ENCODE measurements around the gene MILR1. TPM values are rescaled to one million over a fixed set of nuclear protein-coding genes. Genes with fewer than 3 reads are reported as not detected.
A peak's percentile ranks its signal among the peaks of the same experiment; 100 is the strongest.
"Not testable (repeated sequence)": the region's sequence is repeated elsewhere in the genome, so short reads cannot be mapped to it uniquely, and the experiment has no call there.

The MILR1 gene
- total RNA-seq, 1 donor from 2014 or later: 3.4 TPM

DNA sequence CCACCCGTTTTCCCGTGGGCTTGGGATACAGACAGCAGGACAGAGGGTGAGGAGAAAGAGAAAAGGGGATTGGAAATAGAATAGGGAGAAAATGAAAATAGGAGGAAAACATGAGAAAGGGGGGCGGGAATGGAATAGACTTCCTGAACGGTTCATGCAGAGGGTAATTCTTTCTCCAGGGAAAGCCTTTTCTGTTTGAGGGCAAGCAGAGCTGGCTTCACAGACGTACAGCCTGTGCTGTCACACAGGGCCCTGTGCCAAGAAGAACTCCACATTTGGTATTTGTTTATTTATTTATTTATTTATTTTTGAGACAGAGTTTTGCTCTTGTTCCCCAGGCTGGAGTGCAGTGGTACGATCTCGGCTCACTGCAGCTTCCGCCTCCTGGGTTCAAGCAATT lies 12.0 kb downstream of the MILR1 start:
- intact Hi-C loops (cut with micrococcal nuclease): no loop called here
- peak; percentile 47 for DNase-seq

DNA sequence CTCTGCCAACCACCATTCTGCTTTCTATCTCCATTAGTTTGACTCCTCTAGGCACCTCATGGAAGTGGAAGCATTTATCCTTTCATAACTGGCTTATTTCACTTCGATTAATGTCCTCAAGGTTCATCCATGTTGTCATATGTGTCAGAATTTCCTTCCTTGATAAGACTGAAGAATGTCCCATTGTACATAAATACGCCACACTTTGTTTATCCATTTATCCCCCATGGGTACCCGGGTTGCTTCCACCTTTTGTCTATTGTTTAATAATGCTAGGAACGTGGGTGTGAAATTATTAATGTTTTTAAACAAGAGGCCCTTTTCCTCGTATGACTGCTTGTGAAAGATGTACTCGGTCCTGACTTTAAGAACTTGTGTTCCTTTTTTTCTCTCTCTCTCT lies 12.9 kb downstream of the MILR1 start:
- ATAC-seq: no peak
- intact Hi-C loops (cut with micrococcal nuclease): no loop called here
- no peak for DNase-seq

More for the DNA sequence above, 12.0 kb downstream of the MILR1 start:
- ATAC-seq: peak; percentile 62

DNA sequence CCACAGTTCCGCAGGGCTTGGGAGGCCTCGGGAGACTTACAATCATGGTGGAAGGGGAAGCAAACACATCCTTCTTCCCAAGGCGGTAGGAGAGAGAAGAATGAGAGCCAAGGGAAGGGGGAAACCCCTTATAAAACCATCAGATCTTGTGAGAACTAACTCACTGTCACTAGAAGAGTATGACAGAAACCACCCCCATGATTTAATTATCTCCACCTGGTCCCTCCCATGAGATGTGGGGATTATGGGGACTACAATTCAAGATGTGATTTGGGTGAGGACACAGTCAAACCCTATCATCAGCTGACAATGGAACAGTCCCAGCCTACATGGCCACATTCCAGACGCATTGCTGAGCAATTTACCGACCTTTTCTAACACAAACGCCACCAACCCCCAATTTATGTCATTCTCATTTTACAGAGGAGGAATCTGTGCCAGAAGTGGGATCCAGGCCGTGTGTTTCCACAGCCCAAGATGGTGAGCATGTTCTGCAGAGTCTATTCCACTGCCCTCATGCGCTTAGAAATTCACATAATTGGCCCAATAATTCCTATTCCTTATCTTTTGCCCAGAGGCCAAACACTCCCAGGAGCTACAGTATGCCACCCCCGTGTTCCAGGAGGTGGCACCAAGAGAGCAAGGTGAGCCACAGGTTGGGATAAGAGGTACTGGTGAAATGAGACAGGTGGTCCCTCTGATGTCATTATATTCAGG lies 17.3 kb downstream of the MILR1 start:
- DNase-seq: no peak
- no peak for ATAC-seq
- intact Hi-C loops (cut with micrococcal nuclease): no loop called here

DNA sequence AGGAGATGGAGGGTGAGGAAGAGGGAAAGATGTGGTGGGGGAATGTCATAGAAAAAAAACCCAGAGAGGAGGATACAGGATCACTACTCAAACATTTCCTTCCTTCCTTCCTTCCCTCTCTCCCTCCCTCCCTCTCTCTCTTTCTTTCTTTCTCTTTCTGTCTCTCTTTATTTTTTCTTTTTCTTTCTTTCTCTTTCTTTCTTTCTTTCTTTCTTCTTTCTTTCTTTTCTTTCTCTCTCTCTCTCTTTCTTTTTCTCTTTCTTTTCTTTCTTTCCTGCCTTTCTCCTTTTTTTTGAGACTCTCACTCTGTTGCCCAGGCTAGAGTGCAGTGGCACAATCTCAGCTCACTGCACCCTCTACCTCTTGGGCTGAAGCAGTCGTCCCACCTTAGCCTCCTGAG lies 17.9 kb downstream of the MILR1 start:
- intact Hi-C loops (cut with micrococcal nuclease); DNase-seq; ATAC-seq: not testable (repeated sequence)

DNA sequence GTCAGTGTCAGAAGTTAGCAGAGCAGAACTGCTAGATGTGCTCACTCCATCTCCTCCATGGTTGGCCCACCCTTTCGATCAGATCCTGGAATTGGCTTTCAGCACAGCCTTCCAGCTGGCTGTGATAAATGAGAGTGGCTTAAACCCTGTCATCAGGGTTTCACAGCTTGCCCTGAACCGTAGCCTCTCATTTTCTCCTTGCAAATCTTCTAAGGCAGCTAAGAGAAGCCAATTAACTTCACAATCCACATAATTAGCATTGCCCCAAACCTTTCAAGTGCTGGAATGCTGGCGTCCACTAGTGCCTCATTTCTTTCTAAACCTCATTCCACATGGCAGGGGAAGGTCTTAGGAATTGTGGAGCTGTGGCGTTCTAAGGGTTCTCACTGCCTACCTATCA lies 21.7 kb downstream of the MILR1 start:
- ATAC-seq (no peak), DNase-seq (no peak)
- intact Hi-C loops (cut with micrococcal nuclease): no loop called here

DNA sequence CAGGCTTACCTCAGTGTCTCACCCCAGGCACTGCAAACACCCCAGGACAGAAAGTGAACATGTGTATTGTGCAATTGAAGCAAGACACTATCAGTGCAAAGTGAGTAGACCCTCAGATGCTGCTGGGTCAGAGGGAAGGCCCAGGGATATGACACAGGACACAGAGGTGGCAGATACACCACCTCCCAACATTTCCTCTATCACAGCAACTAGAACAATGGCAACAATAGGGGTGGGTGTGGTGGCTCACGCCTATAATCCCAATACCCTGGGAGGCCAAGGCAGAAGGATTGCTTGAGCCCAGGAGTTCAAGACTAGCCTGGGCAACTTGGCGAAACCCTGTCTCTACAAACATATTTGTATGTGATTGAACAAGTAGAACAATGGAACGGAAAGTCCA lies 22.5 kb downstream of the MILR1 start:
- ATAC-seq (no peak), DNase-seq (no peak)
- intact Hi-C loops (cut with micrococcal nuclease): no loop called here

DNA sequence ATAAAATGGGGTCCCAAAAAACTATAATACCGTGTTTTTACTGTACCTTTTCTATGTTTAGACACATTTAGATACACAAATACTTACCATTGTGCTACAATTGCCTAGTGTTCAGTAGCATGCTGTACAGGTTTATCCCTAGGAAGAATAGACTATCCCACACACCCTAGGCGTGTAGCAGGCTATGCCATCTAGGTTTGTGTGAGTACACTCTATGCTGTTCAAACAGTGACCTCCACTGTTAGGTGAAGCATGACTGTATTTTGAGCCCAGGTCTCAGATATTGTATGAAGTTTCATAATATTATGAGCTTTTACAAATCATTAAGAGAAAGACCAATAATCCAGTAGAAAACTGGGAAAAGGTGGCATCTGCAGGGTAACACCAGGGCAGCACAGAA lies 23.6 kb downstream of the MILR1 start:
- no peak for DNase-seq
- no peak for ATAC-seq
- intact Hi-C loops (cut with micrococcal nuclease): no loop called here

DNA sequence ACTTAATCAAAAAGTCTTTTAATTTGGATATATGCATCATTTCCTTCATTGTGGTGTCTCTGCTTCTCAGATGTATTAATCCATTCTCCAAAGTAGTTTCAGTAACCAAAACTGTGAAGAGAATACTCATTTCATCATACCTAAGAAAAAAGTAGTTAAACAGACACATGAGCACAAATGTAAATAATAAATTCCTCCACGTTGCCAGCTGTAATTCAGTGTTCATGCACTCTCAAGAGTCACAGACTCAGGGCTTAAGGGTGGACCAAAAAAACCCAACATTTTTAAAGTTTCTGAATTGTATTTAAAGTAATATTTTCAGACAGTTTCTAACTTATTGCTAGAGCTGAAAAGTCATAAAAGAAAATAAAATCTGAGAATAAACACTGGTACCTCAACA lies 28.9 kb downstream of the MILR1 start:
- intact Hi-C loops (cut with micrococcal nuclease): no loop called here
- DNase-seq: no peak
- no peak for ATAC-seq

DNA sequence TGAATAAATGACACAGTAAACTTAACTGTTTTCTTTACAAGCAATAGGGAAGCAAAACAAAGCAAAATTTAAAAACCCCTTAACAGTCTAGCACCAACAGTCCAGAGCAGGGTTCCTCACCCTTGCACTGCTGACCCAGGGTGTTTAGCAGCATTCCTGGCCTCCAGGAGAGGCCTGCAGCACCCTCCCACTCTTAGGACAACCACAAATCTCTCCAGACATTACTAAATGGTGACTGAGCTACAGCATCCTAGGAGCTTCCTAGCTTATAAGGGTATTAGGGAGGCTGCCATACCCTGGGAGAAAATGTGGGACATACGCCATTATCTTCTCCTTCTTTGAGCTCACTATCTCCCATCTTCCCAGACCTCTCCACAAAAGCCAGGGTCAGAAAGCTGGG lies 32.0 kb downstream of the MILR1 start:
- no peak for ATAC-seq
- intact Hi-C loops (cut with micrococcal nuclease): loop anchor here (10.0 kb wide), 1 partner anchor 46 kb away; no protein-coding TSS in a partner anchor
- no peak for DNase-seq

DNA sequence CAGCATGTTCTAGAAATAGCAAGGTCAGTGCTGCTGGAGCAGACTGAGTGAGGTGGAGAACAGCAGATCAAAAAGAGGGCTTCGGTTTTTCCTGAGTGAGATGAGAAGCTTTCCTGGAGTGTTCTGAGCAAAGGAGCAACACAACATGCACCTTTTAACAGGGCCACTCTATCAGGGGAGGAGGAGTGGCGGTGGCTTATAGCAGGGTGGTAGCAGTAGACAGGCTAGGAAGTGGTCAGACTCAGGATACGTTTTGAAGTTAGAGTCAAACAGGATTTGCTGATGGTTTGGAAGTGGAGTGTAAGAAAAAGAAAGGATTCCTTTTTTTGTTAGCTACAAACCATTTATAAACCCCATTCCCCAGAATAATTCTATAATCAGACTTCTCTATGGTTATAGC lies 35.5 kb downstream of the MILR1 start:
- ATAC-seq (no peak), DNase-seq (no peak)
- intact Hi-C loops (cut with micrococcal nuclease): loop anchor here (10.0 kb wide), 1 partner anchor 50 kb away; no protein-coding TSS in a partner anchor

DNA sequence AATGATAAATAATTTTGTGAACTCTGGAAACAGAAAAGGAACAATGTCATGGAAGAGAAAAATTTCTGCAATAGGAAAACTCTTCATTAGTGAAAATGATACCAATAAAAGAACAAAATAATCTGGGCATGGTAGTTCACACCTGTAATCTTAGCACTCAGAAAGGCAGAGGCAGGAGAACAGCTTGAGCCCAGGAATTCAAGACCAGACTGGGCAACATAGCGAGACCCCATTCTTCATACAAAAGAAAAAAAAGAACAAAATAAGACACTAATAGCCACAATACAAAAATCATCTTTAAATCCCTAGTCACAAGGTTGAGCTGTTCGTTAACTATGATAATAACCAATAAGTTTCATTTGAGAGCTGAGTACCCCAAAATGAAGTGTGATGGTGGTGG lies 39.4 kb downstream of the MILR1 start:
- ATAC-seq (no peak), DNase-seq (no peak)
- intact Hi-C loops (cut with micrococcal nuclease): loop anchor here (10.0 kb wide), 1 partner anchor 54 kb away; no protein-coding TSS in a partner anchor

DNA sequence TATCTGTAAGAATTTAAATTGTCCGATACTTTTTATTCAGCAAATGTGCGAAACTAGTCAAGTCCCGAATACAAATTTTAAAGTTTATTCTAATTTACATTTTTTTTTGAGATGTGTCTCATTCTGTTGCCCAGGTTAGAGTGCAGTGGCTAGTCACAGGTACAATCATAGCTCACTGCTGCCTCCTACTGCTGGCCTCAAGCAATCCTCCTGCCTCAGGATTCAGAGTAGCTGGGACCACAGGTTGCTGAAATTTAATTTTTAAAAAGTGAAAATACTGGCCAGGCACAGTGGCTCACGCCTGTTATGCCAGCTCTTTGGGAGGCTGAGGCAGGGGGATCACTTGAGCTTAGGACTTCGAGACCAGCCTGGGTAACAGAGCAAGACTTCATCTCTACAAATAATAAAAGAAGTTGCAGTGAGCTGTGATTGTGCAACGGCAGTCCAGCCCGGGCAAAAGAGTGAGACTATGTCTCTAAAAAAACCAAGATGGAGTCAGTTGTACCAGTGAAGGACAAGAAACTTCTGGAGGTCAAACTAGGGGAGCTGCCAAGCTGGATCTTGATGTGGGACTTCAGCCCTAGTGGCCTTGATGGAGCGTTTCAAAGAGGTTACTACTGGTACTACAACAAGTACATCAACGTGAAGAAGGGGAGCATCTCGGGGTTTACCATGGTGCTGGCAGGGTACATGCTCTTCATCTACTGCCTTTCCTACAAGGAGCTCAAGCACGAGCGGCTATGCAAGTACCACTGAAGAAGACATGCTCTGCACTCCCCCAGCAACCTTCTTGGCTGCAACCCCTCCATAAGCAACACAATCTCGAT lies 42.3 kb downstream of the MILR1 start:
- intact Hi-C loops (cut with micrococcal nuclease): no loop called here
- DNase-seq (peak; percentile 36), ATAC-seq (peak; percentile 46)

DNA sequence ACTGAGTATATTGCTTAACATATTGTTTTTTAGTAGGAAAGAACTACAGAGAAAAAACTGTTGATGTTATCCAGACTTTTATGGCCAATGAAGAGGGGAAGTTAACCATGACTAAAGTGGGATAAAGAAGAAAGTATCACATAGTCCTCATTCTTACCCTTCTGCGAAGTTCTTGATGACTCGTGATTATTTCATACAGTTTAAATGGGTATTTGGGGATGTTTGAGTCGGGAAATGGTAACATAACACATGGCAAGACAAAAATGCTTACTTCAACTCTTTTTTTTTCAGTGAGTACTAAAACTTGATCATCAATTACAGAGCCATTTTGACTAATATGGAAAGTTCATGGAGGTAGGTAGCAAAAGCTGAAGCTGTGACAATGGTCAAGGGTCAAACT lies 43.1 kb downstream of the MILR1 start:
- DNase-seq: no peak
- ATAC-seq: no peak
- intact Hi-C loops (cut with micrococcal nuclease): no loop called here

DNA sequence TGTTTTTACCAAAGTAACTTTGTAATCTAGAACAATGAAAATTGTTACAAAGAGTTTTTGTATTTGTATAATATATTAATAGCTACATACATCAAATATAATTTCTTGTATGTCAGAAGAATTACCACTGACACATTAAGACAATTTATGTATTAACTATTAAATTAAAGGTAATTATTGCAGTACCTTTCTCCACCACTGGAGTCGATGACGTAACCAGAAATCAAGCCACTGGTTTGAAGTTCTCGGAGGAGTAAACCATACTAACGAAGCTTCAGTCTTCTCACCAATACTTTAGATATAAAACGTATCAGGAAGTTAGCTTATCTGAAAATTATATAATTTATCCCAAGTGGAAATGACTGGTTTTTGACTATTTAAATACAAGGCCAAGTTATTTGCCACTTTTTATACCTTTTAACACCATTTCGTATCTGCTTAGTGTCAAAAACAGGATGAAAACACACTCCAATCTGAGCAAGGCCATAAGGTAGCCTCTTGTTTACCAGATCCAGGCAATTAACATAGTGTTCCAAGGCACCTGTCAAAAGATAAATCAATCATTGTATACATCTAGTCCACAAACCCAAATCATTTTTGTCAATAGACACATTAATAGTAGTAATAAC lies 43.7 kb downstream of the MILR1 start:
- no peak for ATAC-seq
- no peak for DNase-seq
- intact Hi-C loops (cut with micrococcal nuclease): no loop called here

DNA sequence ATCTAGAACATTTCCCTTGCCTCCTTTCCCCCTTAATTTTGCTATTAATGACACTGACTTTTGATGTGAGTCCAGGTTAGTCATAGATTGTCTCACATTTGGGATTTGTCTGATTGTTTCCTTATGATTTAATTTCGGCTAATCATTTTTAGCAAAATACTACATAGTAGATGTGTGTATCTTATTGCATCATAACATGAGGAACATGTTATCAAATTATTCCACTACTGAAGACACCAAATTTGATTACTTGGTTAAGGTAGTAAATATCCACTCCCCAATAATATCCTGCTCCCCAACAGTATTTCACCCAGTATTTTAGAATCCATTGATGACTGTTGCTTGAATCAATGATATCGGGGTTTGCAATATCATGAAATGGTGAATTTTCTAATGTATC lies 45.2 kb downstream of the MILR1 start:
- no peak for ATAC-seq
- DNase-seq: no peak
- intact Hi-C loops (cut with micrococcal nuclease): no loop called here

DNA sequence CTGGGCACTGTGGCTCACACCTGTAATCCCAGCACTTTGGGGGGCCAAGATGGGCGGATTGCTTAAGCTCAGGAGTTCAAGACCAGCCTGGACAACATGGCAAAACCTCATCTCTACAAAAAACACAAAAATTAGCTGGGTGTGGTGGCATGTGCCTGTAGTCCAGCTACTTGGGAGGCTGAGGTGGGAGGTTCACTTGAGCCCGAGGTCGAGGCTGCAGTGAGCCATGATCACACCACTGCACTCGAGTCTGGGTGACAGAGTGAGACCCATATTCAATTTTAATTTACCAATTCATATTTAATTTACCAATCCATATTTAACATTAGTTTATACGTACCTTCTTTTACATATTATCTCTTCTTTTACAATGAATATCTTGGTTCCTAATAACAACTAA lies 46.4 kb downstream of the MILR1 start:
- intact Hi-C loops (cut with micrococcal nuclease); ATAC-seq; DNase-seq: not testable (repeated sequence)

DNA sequence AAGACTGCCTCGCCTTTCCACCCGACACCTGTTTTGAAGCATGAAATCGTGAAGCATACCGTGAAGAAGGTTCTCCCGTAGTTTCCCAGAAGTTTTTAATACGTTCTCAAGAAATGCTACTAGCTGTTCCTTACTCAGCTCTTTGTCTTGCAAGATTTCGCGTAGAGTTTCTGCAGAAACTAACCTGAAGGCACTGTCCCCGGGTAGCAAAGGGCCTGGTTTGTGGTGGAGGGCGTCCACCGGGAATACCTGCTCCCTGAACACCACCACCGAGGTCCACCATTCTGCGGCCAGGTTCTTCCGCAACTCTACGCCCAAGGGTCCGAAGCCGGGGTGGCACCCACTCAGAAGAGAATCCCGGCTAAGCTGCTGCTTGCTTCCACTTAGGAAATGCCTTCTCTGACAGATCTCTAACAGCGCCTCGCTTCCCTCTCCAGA lies 47.5 kb downstream of the MILR1 start:
- DNase-seq (no peak), ATAC-seq (no peak)
- intact Hi-C loops (cut with micrococcal nuclease): no loop called here

DNA sequence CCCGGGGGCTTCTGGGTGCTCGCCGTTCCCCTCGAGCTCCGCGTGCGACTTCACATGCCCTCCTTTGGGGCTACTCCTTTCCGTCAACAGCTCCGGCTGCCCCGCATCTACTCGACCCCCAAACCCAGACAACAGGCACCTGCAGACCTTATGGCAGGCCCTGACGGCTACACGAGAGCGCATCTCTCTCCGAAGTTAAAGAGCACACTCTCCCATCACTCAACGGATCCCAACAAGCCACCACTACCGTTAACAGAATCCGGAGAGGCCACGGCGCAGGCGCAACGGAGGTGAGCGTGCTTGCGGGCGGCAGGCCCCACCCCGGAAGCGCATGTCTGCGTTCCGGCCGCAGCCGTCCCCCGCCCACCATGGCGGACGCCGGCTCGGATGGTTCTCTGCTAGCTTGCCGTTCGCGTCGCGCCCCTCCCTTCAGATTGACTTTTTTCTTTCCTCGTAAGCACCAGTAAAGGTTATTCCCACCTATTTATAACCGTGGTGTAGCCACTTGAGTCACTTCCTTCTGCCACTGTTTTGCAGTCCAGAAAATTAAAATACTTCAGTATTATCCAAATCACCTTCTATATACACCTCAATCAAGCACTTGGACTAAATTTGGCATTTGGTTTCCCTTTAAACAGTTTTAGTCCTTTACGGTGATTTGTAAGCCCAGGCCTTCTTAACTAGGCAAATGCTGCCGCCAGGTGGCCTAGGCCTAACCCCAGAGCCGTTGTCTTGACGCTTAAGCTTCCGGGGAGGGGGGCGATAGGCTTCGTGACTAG lies 48.1 kb downstream of the MILR1 start, which contains the start of gene POLG2:
Gene POLG2, minus strand, starts transcription at position 269 of the 779 bp plus-strand sequence. Its CDS starts 86 bp downstream, at position 183.
- peak; percentile 97 for ATAC-seq
- intact Hi-C loops (cut with micrococcal nuclease): no loop called here
- peak; percentile 97 for DNase-seq

DNA sequence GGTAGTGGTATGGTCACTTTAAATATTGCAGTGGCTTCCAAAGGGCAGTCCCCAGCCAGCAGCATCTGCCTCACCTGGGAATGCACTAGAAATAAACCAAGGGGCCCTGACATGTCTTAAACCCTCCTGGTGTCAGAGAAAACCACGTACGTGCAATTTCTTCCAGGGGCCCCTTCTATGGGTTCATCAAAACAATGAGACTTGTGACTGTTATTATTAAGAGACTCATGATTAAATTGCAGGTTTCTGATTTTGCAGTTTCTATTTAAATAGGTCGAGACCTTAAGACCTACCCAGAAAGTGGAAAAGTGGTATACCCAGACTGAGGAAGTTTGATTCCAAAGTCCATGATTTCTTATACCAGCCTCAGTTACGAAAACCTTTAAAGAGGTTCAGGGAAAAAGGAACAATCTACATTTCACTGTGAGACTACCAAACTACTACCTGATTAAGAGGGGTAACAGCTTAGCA lies 48.7 kb downstream of the MILR1 start:
- intact Hi-C loops (cut with micrococcal nuclease): no loop called here
- DNase-seq: no peak
- ATAC-seq: no peak

Data from left ventricle myocardium superior (tissue), 1 donor.